ENCODE measurements around the gene AMZ1. TPM values are rescaled to one million over a fixed set of nuclear protein-coding genes. Genes with fewer than 3 reads are reported as not detected.
"Not testable (repeated sequence)": the region's sequence is repeated elsewhere in the genome, so short reads cannot be mapped to it uniquely, and the experiment has no call there.

Gene AMZ1
- total RNA-seq, 1 experiment from 2014 or later: 0.29 TPM

DNA sequence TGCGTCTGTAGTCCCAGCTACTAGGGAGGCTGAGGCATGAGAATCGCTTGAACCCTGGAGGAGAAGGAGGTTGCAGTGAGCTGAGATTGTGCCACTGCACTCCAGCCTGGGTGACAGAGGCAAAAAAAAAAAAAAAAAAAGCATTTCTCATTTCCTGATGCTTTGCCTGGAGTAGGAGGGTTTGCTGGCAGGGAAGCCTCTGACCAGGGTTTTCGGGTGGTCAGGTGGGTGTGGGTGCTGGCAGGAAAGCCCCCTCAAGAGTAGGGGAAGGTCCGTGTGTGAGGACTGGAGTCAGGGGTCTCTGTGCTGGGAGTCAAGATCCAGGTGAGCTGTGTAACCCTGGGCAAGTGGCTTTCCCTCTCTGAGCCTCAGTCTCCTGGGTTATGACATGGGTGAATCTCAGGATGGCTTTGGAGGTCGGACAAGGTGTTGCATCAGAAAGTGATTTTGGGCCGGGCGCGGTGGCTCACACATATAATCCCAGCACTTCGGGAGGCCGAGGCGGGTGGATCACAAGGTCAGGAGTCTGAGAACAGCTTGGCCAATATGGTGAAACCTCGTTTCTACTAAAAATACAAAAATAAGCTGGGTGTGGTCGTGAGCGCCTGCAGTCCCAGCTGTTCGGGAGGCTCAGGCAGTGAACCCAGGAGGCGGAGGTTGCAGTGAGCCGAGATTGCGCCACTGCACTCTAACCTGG, 3.2 kb downstream of the AMZ1 start:
- no peak for DNase-seq (ENCODE audit: low read depth)

GRCh38 chr7:2691932-2692439, 4.0 kb downstream of the AMZ1 start:
- not testable (repeated sequence) for DNase-seq (ENCODE audit: low read depth)

GRCh38 chr7:2692543-2692942, 4.5 kb downstream of the AMZ1 start:
- DNase-seq (ENCODE audit: low read depth): no peak

DNA sequence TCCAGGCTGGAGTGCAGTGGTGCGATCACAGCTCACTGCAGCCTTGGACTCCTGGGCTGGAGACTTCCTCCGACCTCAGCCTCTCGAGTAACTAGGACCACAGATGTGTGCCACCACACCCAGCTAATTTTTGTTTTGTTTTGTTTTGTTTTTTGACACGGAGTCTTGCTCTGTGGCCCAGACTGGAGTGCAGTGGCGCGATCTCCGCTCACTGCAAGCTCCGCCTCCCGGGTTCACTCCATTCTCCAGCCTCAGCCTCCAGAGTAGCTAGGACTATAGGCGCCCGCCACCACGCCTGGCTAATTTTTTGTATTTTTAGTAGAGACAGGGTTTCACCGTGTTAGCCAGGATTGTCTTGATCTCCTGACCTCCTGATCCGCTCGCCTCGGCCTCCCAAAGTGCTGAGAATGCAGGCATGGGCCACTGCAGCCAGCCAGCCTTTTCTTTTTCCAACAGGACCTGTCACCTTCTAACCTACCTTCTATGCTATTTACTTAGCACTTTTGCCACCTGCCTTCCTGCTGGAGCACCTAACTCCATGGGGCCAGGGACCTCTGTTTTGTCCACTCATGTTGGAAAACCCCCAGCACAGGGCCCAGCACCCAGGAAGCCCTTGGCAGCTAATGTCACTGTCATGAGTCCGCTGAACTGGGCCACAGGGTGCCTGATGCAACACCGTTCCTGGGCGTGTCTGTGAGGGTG, 5.6 kb downstream of the AMZ1 start:
- DNase-seq (ENCODE audit: low read depth): not testable (repeated sequence)

- not testable (repeated sequence) for DNase-seq (ENCODE audit: low read depth)
Measured at GRCh38 chr7:2694122-2694436, 6.1 kb downstream of the AMZ1 start.

DNA sequence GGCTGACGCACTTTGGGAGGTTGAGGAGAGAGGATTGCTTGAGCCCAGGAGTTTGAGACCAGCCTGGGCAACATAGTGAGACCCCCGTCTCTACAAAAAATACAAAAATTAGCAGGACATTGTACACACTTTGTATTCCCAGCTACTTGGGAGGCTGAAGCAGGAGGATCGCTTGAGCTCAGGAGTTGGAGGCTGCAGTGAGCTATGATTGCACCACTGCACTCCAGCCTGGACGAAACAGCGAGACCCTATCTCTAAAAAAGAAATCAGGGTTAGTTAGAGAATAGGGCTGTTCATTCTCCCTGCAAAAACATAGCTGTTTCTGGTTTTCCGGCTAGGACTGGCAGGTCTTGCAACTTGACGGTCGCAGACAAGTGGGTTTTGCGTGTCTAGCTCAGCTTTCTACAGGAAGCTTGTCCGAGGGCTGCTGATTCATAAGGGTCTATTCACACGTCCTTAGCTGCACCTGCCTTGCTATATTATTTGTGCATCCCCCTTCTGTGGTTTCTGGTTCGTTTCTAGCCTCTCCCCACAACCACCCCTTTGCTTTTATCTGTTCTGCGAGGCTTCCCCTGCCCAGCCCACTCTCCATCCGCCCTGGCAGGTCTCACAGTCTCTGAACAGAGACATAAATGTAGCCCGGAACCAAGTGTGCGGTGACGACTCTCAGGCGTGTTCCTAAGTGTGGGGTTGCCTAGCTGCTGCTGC, 10.7 kb downstream of the AMZ1 start:
- DNase-seq (ENCODE audit: low read depth): no peak

- DNase-seq (ENCODE audit: low read depth): no peak
Measured at GRCh38 chr7:2699289-2699620, 11.3 kb downstream of the AMZ1 start.

DNA sequence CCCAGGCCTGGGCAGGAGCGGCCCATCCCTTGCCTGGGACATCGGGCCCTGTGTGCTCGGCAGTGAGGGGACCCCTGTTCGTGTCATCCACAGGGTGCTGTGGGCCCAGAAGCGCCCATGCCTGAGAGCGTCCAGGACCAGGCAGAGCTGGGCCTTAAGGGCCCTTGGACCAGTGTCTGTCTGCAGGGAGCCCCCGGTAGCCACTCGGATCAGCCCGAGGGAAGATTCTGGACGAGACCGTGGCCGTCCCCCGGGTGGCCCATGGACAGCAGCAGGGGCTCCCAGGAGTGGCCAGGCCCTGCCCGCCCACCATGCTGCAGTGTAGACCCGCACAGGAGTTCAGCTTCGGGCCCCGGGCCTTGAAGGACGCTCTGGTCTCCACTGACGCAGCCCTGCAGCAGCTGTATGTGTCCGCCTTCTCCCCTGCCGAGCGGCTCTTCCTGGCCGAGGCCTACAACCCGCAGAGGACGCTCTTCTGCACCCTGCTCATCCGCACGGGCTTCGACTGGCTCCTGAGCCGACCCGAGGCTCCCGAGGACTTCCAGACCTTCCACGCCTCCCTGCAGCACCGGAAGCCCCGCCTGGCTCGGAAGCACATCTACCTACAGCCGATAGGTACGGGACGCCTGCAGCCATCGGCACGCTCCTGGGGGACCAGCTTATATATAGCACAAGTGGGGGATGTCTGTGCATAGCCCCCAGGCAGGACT, 12.3 kb downstream of the AMZ1 start:
- no peak for DNase-seq (ENCODE audit: low read depth)

- DNase-seq (ENCODE audit: low read depth): no peak
Measured at GRCh38 chr7:2701424-2701823, 13.4 kb downstream of the AMZ1 start.

DNA sequence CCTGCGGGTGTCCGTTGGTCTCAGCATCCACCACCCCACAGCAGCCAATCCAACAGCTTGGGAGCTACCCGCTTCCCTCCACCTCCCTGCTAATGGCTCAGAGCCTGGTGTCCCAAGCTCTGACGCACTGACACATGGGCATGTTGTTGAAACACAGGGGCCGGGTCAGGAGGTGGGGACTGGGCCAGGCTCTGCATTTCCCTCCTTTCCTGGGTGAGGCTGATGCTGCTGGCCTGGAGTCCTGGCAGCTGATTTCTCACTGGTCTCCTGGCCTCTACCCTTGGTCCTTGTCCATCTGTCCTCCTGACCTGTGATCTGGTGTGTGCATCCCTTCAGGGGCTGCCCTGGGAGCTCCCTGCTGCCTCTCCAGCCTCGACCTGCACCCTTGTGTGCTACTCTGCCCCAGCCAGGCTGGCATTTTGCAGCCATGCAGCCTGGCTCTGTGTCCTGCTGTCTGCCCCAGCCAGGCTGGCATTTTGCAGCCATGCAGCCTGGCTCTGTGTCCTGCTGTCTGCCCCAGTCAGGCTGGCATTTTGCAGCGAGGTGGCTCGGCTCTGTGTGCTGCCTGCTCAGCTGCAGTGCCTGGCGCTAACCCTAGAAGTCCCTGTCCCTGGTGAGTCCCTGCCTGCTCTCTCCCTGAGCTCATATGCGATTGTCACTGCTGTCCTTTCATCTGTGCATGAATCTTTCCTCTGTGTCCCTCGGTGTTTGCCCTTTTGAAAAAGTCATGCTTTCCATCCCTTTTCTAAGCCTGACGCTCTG, 14.0 kb downstream of the AMZ1 start:
- no peak for DNase-seq (ENCODE audit: low read depth)

- DNase-seq (ENCODE audit: low read depth): no peak
Measured at GRCh38 chr7:2702594-2702957, 14.6 kb downstream of the AMZ1 start.

DNA sequence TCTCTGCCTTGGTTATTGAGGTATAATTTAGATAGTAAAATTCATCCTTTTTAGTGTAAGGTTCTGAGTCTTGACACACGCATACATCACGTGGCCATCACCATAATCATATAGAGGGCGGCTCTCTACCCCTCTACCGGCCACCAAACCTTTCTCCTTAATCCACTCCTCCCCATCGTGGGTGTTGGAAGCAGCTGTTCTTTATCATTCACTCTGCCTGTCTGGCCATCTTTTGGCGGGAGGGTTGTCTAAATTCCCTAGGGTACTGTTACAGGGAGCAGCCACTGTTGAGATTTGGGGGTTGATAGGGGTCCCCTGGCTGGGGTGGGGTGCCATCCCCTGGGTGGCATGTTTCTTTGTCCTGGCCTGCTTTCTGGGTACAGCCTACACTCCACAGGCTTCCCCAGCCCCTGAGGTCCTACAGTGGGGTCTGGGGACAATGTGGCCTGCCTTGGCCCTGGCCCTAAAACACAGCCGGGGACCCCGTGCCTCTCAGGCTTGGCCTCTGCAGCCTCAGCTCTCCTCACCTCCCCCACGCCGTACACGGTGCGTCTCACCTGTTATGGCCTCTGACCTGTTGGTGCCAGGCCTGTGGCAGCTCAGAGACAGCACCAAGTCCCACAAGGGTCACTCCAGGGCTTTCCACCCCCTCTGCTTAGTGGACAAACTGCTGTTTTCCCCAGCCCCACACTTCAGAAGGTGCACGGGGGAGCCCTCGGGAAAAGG, 17.5 kb downstream of the AMZ1 start:
- DNase-seq (ENCODE audit: low read depth): no peak

DNA sequence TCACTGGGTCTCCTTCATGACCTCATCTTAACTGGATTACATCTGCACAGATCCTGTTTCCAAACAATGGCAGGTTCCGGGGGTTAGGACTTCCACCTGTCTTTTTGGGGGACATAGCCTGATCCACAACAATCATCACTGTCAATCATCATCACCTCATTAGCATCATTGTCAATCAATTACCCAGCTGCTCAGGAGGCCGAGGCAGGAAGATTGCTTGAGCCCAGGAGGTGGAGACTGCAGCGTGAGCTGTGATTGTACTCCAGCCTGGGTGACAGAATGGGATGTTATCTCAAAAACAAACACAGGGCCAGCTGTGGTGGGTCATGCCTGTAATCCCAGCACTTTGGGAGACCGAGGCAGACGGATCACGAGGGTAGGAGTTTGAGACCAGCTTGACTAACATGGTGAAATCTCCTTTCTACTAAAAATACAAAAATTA, 18.7 kb downstream of the AMZ1 start:
- no peak for DNase-seq (ENCODE audit: low read depth)

DNA sequence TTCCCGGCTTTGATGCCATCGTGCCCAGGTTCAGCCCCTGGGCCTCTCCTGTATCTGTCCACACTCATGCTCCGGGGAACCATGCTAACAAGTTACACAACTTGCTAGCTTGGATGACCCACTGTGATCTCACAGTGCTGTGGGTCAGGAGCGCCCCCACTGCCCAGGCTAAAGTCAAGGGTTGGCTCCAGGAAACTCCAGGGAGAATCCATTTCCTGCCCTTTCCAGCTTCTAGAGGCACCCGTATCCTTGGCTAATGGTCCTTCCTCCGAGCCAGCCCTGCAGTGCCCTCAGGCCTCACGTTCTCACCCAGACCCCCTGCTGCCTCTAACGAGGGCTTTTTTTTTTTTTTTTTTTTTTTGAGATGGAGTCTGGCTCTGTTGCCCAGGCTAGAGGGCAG, 19.5 kb downstream of the AMZ1 start:
- no peak for DNase-seq (ENCODE audit: low read depth)

GRCh38 chr7:2708041-2708440, 20.0 kb downstream of the AMZ1 start:
- DNase-seq (ENCODE audit: low read depth): no peak

DNA sequence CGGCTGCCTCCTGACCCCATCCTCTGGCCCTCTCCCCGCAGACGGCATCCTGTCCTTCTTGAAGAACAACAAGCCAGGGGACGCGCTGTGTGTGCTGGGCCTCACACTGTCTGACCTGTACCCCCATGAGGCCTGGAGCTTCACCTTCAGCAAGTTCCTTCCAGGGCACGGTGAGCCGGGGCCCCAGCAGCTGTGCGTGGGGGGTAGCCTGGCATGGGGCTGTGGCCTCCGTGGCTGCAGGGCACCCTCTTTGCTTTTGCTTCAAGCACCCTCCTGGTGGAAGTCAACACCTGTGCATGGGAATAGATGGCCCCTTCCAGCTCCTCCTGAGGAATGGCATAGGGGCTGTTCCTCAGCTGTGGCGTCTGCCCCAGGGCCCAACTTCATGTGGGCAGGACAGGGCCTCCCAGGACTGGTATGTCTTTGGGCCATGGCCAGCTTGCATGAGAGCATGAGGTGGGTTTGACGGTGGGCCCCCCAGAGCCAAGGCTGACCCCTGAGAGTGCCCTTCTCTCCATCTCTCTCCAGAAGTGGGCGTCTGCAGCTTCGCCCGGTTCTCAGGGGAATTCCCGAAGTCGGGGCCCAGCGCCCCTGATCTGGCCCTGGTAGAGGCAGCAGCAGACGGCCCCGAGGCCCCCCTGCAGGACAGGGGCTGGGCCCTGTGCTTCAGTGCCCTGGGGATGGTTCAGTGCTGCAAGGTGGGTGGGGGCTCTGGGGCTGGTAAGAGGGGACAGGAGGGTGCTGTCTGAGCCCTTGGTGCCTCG, 20.7 kb downstream of the AMZ1 start:
- no peak for DNase-seq (ENCODE audit: low read depth)

DNA sequence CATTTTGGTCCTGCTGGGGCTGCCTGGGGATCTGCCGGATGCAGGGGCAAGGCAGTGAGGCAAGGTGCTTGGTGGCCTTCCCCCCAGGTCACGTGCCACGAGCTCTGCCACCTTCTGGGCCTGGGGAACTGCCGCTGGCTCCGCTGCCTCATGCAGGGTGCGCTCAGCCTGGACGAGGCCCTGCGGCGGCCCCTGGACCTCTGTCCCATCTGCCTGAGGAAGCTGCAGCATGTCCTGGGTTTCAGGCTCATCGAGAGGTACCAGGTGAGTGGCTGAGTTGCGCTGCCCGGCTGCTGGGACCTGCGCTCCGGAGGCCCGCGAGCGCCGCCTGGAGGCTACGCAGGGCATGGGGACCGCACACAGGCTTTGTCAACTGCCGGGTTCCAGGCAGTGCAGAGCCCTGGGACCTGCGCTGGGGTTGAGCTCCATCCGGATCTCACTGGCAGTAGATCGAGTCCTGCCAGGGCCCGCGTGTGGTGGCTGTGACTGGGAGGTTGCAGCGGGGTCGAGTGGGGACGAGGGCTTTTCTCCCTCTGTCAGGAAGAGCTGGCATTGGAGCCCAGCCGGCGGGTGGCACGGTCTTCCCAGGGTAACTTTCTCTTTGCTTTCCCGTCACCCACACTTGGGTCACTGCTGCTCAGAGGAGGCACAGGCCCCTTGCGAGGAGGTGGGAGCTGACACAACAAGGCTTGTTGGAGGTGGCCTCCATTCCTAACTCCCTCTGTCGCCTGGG, 21.7 kb downstream of the AMZ1 start:
- DNase-seq (ENCODE audit: low read depth): peak; percentile 80

DNA sequence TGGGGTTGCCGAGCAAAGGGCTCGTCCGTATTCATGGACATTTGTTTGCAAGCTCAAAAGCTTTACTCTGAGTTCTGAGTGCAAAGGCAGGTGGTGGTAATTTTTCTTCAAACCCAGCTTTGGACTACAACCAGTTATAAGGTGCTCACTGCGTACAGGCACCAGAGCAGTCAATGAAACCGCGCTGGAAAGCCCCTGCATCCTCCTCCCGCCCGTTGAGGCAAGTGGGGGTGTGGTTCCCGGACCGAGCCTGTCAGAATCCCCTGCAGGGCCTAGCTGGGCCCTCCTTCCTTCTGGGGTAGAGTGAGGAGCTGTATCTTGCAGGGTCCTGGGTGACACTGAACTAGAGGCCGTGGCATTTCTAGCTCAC, 22.3 kb downstream of the AMZ1 start:
- no peak for DNase-seq (ENCODE audit: low read depth)

- DNase-seq (ENCODE audit: low read depth): no peak
Measured at GRCh38 chr7:2710901-2711551, 23.0 kb downstream of the AMZ1 start.

Measured in Daoy (cell line).